HL-60 (cell line): Measurements from ENCODE around the gene RBM7.

Experiments used
- DNase-seq, 2 experiments: peaks; one replicate each; pipeline ENCODE4 v3.0.0-alpha.2; 2010 to 2020; ENCODE audit warnings: low read depth in 1 of 2, low spot score in 1 of 2
- H3K27ac ChIP-seq: fragments of 250-450 bp; sonication (Bioruptor Pico); replicated peaks from 2 replicates; pipeline ENCODE4 v1.5.1; 2020; ENCODE audit warnings: mild to moderate bottlenecking, moderate library complexity
- H3K27me3 ChIP-seq: fragments of 250-450 bp; sonication (Bioruptor Pico); 2 replicates; pipeline ENCODE4 v1.5.1; 2021; ENCODE audit warnings: mild to moderate bottlenecking, moderate library complexity; ENCODE audit not compliant: insufficient read depth, poor library complexity, severe bottlenecking
- H3K4me3 ChIP-seq: replicated peaks from 2 replicates; pipeline ENCODE4 v1.5.1; 2011; ENCODE audit warnings: mild to moderate bottlenecking, control low read depth, low read length; ENCODE audit not compliant: insufficient read depth
- CTCF ChIP-seq: IDR thresholded peaks from one replicate; pipeline ENCODE4 v1.5.1; 2011; ENCODE audit warnings: low read length, control low read depth, inconsistent platforms; ENCODE audit not compliant: insufficient read depth
- GABPA ChIP-seq: IDR thresholded peaks from 2 replicates; pipeline ENCODE4 v1.6.1; 2012; ENCODE audit warnings: low read depth
- POLR2AphosphoS5 ChIP-seq: IDR thresholded peaks from 2 replicates; pipeline ENCODE4 v1.6.1; 2012; ENCODE audit warnings: low read depth
- REST ChIP-seq: IDR thresholded peaks from 2 replicates; pipeline ENCODE4 v1.6.1; 2012; ENCODE audit warnings: low read depth; ENCODE audit not compliant: insufficient replicate concordance
- SPI1 ChIP-seq: IDR thresholded peaks from 2 replicates; pipeline ENCODE4 v1.6.1; 2012; ENCODE audit warnings: low read depth, mild to moderate bottlenecking, borderline replicate concordance

The RBM7 gene

GRCh38 chr11:114366331-114367243, 33.9 kb upstream of the RBM7 start:
- no peak for DNase-seq
- Histone ChIP-seq H3K27me3 (no peaks in the 10 kb centered on the region), H3K27ac (no peak overlapping the region), H3K4me3 (no peak overlapping the region)
- TF ChIP-seq GABPA (no peak), REST (no peak), SPI1 (no peak), CTCF (no peak), POLR2AphosphoS5 (no peak)

GRCh38 chr11:114367244-114367957, 33.1 kb upstream of the RBM7 start:
- H3K4me3 ChIP-seq: no peak overlapping the region
- no peak overlapping the region for H3K27ac ChIP-seq
- H3K27me3 ChIP-seq: peaks cover 3% of the 10 kb centered on the region
- no peak for DNase-seq
- TF ChIP-seq REST: no peak
- TF ChIP-seq CTCF: no peak
- no peak for TF ChIP-seq SPI1
- no peak for TF ChIP-seq GABPA
- no peak for TF ChIP-seq POLR2AphosphoS5

- H3K4me3 ChIP-seq: no peak overlapping the region
- DNase-seq: no peak
- peaks cover 7% of the 10 kb centered on the region for H3K27me3 ChIP-seq
- TF ChIP-seq GABPA (no peak), CTCF (no peak), SPI1 (no peak), POLR2AphosphoS5 (no peak), REST (no peak)
- no peak overlapping the region for H3K27ac ChIP-seq
Measured at GRCh38 chr11:114368918-114369680, 31.4 kb upstream of the RBM7 start.
